Cardiac septum (tissue), 1 donor: ENCODE data around the gene ADAMTS14. TPM values are rescaled to one million over a fixed set of nuclear protein-coding genes. Genes with fewer than 3 reads are reported as not detected.
"Not testable (repeated sequence)": the region's sequence is repeated elsewhere in the genome, so short reads cannot be mapped to it uniquely, and the experiment has no call there.

Source experiments
- DNase-seq: peaks from one replicate; pipeline ENCODE4 v3.0.0-alpha.2; 2020; ENCODE audit warnings: low spot score
- intact Hi-C: fragments of 100-400 bp; cut with DNase I; formaldehyde crosslinking; loops from one replicate; pipeline ENCODE4 v1.14.0; 2022
- total RNA-seq: library from RNA; stranded (reverse); fragmentation: NEBNext Ultra II Directional; extraction: Animal tissue kit (Norgen Biotek cat#: 25700); gene quantifications from one replicate; pipeline ENCODE4 v1.2.1, GENCODE V29; 2021
- donor health status: DM: no; HTN: no; CAD: no.

ADAMTS14 gene
- total RNA-seq, 1 donor from 2014 or later, result 0.81 TPM

- DNase-seq, result no peak
- intact Hi-C loops, result loop anchor here (2.0 to 5.0 kb wide), 3 partner anchors 141 to 297 kb away; no protein-coding TSS in a partner anchor
These were observed 87.5 kb downstream of the ADAMTS14 start for GRCh38 chr10:70759781-70760180.

- intact Hi-C loops, result no loop called here
- no peak for DNase-seq
These were observed 88.0 kb downstream of the ADAMTS14 start for GRCh38 chr10:70760271-70760787.

- intact Hi-C loops, result no loop called here
- DNase-seq, result no peak
These were observed 88.8 kb downstream of the ADAMTS14 start for GRCh38 chr10:70761031-70761601.

- intact Hi-C loops, result no loop called here
- DNase-seq, result no peak
These were observed 89.5 kb downstream of the ADAMTS14 start for GRCh38 chr10:70761727-70762350.

GRCh38 chr10:70762441-70763175 is 90.3 kb downstream of the ADAMTS14 start:
- intact Hi-C loops, result no loop called here
- peak; percentile 51 for DNase-seq

GRCh38 chr10:70763567-70763966 is 91.3 kb downstream of the ADAMTS14 start:
- intact Hi-C loops, result no loop called here
- DNase-seq, result peak; percentile 43

- intact Hi-C loops, result no loop called here
These were observed 93.7 kb downstream of the ADAMTS14 start for GRCh38 chr10:70765794-70766594.

GRCh38 chr10:70768026-70768685 is 95.8 kb downstream of the ADAMTS14 start:
- intact Hi-C loops, DNase-seq: not testable (repeated sequence)

More at GRCh38 chr10:70765794-70766594, 93.7 kb downstream of the ADAMTS14 start:
- DNase-seq, result peak; percentile 62

- DNase-seq, result no peak
- intact Hi-C loops, result no loop called here
These were observed 96.8 kb downstream of the ADAMTS14 start for GRCh38 chr10:70769121-70769520.

- intact Hi-C loops, result no loop called here
- no peak for DNase-seq
These were observed 97.7 kb downstream of the ADAMTS14 start for GRCh38 chr10:70770001-70770400.

- DNase-seq, result peak; percentile 47
- intact Hi-C loops, result not testable (repeated sequence)
These were observed 98.2 kb downstream of the ADAMTS14 start for GRCh38 chr10:70770516-70770915.

- peak; percentile 66 for DNase-seq
- intact Hi-C loops, result no loop called here
These were observed 99.2 kb downstream of the ADAMTS14 start for GRCh38 chr10:70771311-70772194.

GRCh38 chr10:70772627-70773026 is 100.3 kb downstream of the ADAMTS14 start:
- peak; percentile 49 for DNase-seq
- intact Hi-C loops, result no loop called here

- intact Hi-C loops, result no loop called here
- DNase-seq, result peak; percentile 27
These were observed 101.2 kb downstream of the ADAMTS14 start for GRCh38 chr10:70773461-70773860.

GRCh38 chr10:70773965-70774809 is 101.9 kb downstream of the ADAMTS14 start:
- intact Hi-C loops, result no loop called here
- DNase-seq, result peak; percentile 66

- peak; percentile 50 for DNase-seq
- intact Hi-C loops, result no loop called here
These were observed 102.7 kb downstream of the ADAMTS14 start for GRCh38 chr10:70774810-70775678.
